Measurements from ENCODE around the gene JMJD8.

JMJD8 gene

DNA sequence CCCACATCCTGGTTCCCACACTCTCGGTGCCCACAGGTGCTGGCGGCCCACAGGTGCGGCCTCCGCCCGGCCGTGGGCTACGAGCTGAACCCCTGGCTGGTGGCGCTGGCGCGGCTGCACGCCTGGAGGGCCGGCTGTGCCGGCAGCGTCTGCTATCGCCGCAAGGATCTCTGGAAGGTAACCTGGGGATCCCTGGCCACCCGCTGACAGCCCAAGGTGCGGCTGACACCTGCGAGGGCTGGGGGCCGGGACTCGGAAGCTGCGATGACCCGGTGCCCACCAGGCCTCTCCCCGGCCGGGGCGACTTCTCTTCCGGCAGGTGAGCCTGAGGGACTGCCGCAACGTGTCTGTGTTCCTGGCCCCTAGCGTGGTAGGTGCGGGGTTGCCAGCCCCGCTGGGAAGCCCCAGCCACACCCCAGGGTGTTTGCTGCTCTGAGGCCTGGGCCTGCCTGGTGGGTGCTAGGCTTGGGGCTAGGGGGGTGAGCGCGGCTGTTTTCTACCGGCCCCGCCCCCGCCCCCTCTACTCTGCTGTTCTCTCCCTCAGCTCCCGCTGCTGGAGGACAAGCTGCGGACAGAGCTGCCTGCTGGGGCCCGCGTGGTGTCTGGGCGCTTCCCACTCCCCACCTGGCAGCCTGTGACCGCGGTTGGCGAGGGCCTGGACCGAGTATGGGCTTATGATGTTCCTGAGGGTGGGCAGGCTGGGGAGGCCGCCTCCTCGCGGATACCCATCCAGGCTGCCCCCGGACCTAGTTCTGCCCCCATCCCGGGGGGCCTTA is 37.8 kb upstream of the JMJD8 start:
- FAIRE-seq = no peak

- no peak for FAIRE-seq
Observed at GRCh38 chr16:720990-721764, 37.0 kb upstream of the JMJD8 start, which contains the start of gene ANTKMT. Gene ANTKMT, plus strand, starts transcription at chr16:721146. Its CDS starts 129 bp downstream, at chr16:721275.

DNA sequence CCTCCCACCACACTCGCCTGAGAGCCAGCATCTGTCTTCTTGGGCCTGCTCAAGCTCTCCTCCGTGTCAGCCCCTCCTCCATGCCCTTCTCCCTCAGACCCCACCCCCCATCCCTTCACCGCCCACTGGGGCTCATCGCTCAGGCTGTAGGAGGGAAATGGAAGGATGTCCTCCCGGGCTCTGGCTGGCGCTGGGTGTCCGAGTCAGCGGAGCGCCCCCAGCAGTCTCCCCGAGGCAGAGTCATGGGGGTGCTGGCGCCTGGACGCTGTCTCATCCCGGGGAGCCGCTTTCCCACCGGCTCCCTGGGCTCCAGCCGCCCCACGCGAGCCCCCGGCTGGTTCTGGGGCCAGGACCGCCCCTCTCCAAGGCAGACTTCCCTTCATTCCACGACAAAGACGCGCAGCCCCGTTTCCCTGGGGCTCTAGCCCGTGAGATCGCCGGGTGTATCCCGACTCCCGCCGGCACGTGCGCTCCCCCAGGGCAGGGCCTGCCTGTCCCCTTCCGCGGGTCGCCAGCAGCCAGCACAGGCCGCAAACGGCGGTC is 36.4 kb upstream of the JMJD8 start:
- FAIRE-seq = peak; percentile 92

DNA sequence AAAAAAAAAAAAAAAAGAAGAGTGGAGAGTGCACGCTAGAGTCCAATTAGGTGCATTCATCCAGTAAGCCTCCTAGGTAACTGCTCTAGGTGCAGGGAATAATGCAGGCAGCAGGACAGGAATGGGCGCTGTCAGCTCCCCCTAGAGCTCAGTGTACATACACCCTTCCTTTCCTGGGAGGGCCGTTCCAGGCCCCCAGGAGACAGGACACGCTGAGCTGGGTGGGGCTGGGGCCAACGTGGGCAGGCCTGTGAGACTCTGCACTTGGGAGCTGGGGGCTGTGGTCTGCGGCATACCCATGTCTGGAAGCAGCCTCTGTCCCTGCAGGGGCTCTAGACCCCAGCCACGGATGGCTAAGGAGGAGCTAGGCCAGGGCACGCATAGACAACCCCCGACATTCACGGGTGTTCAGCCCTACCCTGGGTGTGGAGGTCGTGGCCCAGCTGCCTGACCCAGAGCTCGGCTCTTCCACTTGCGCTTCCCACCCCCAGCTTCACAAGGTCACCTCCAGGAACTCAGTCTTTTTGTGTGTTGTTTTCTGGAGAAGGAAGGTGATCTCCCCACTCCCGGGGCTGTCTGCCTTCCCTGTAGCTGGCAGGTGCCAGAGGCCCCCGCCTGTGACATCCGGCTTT is 35.8 kb upstream of the JMJD8 start:
- peak; percentile 89 for FAIRE-seq

DNA sequence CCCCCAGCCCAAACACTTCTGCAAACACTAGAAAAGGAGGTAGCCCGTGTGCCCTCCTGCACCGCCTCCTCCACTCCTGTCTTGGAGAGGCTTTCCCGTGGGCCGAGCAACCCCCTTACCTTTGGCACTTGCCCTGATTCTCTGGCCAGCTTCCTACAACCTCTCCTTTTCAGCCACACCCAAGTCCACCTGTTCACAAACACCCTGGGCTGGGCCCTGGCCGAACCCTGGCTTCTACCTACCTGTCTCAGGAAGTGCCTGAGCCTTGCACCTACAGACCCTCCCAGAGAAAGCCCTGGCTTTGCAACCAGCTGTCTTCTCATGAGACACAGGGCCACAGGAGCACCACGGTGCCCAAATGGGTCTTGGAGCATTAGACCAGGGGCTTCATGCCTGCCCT is 34.8 kb upstream of the JMJD8 start:
- no peak for FAIRE-seq

- no peak for FAIRE-seq
Observed at GRCh38 chr16:718389-718788, 34.3 kb upstream of the JMJD8 start.

- no peak for FAIRE-seq
Observed at GRCh38 chr16:717450-718245, 33.5 kb upstream of the JMJD8 start.

GRCh38 chr16:716768-717325 is 32.7 kb upstream of the JMJD8 start:
- no peak for FAIRE-seq

- FAIRE-seq = no peak
Observed at GRCh38 chr16:716200-716568, 32.0 kb upstream of the JMJD8 start.

- no peak for FAIRE-seq
Observed at GRCh38 chr16:715477-716199, 31.5 kb upstream of the JMJD8 start.

GRCh38 chr16:714558-715476 is 30.7 kb upstream of the JMJD8 start, which contains the start of gene METRN:
Gene METRN, plus strand, starts transcription at chr16:715118. Its CDS starts 172 bp downstream, at chr16:715290.
- FAIRE-seq = no peak

DNA sequence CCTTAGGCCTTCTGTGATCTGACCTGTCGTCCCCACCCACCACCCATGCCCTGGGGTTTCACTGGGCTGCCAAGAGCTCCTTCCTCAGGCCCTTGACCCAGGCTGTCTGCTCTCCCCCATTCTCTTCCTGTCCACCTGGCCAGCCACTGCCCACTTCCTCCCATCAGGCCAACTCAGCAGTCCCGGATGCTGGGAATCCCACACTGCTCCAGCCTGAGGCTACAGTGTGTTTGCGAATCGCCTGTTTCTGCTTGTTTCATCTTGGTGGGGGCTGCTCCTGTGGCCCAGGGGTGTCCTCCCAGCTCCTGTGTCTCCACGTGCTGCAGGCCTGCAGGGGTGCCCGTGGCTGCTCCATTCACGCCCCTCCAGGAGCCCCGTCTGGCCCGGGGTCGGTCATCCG is 29.9 kb upstream of the JMJD8 start:
- no peak for FAIRE-seq

DNA sequence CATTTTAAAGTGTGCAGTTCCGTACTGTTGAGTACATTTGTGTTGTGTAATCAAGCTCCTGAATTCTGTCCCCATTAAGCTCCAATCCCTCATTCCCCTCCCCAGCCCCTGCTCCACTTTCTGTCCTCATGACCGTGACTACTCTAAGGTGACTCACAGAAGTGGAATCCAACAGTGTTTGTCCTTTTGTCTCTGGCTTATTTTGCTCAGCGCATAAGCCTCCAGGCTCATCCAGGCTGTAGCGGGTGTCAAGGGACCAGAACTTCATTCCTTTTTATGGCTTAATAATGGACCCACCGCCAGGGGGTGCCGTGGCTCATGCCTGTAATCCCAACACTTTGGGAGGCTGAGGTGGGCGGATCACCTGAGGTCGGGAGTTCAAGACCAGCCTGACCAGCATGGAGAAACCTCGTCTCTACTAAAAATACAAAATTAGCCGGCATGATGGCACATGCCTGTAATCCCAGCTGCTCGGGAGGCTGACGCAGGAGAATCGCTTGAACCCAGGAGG is 28.7 kb upstream of the JMJD8 start:
- FAIRE-seq = peak; percentile 99

DNA sequence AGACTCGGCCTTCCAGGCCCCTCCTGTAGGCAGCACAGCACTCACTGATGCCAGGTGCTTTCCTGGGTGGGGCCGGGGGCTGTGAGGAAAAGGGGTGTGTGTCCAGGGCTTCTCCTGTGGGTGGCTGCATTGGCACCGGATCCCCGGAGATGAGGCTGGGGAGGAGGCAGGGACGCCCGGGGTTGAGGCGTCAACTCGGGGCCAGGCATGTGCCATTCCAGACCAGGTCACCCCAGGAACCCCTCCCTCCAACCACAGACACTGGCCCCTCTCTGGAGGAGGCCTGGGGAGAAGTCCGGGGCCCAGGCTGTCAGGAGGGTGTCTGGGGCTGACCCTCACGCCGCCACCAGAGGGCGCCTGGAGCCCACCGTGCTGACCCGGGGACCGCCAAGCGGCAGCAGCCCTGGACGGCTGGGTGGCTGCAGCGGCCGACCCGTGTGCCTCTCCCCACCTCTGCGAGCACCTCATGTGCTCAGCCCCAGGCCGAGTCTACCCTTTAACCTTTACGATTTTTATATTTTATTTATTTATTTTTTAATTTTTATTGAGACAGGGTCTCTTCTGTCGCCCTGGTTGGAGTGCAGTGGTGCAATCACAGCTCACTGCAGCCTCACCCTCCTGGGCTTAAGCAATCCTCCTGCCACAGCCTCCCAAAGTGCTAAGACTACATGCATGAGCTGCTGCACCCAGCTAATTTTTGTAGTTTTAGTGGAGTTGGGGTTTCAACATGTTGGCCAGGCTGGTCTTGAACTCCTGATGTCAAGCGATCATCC is 27.6 kb upstream of the JMJD8 start:
- FAIRE-seq = peak; percentile 57

GRCh38 chr16:711084-711483 is 26.9 kb upstream of the JMJD8 start:
- no peak for FAIRE-seq

GRCh38 chr16:710500-711075 is 26.5 kb upstream of the JMJD8 start:
- FAIRE-seq = no peak

GRCh38 chr16:709566-710499 is 25.7 kb upstream of the JMJD8 start:
- FAIRE-seq = peak; percentile 89

DNA sequence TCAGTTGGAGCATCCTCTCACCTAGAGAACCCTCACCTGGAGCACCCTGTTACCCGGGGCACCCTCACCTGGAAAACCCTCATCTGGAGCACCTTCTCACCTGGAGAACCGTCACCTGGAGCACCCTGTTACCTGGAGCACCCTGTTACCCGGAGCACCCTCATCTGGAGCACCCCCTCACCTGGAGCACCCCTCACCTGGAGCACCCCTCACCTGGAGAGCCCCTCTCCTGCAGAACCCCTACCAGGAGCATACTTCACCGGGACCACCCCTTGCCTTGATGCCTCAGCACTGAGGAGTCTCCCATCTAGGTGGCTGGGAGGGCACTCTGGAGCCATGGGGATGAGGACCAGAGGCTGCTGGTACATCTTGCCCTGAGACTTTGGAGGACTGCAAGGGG is 24.8 kb upstream of the JMJD8 start:
- FAIRE-seq = no peak
